Stimulated activated effector memory CD8-positive, alpha-beta T cell treated with anti-CD3 and anti-CD28 coated beads, Interleukin-12 subunit alpha, Interleukin-12 subunit beta, amount 100 ng/mL, for 72 hours (primary cell): ENCODE measurements around the gene RANBP1.
"Not testable (repeated sequence)": the region's sequence is repeated elsewhere in the genome, so short reads cannot be mapped to it uniquely, and the experiment has no call there.

Experiments
- ATAC-seq: fragments of 150-1000 bp; cut with Tn5 transposase; 2 replicates; pipeline ENCODE4 v1.10.0; 2021
- DNase-seq, 2 donors: peaks; one replicate each; pipeline ENCODE4 v3.0.0; 2021 to 2022; ENCODE audit warnings: low spot score in 2 of 2
- H3K27ac Mint-ChIP-seq: one replicate; pipeline ENCODE4 v1.8.0; 2022; ENCODE audit warnings: mild to moderate bottlenecking, mixed read lengths
- H3K36me3 Mint-ChIP-seq: one replicate; pipeline ENCODE4 v1.8.0; 2022; ENCODE audit warnings: mild to moderate bottlenecking, mixed read lengths
- H3K4me1 Mint-ChIP-seq: one replicate; pipeline ENCODE4 v1.8.0; 2022; ENCODE audit warnings: mixed read lengths
- H3K4me3 Mint-ChIP-seq: one replicate; pipeline ENCODE4 v1.8.0; 2022; ENCODE audit warnings: mild to moderate bottlenecking, mixed read lengths
- H3K9me3 Mint-ChIP-seq: one replicate; pipeline ENCODE4 v1.8.0; 2022; ENCODE audit warnings: mixed read lengths

The RANBP1 gene

GRCh38 chr22:20115691-20116375 lies at the start of gene RANBP1:
Gene RANBP1, plus strand, starts transcription at chr22:20116104. Its CDS starts 81 bp downstream, at chr22:20116185.
- Mint-ChIP-seq H3K9me3 (no peaks in the 10 kb centered on the region), H3K4me3 (peak within 1 kb of the TSS; percentile 87), H3K4me1 (peaks cover 65% of the 10 kb centered on the region), H3K27ac (peak within 1 kb of the TSS; percentile 97), H3K36me3 (peaks cover 100% of the 10 kb centered on the region)
- DNase-seq (no peak), ATAC-seq (no peak)

DNA sequence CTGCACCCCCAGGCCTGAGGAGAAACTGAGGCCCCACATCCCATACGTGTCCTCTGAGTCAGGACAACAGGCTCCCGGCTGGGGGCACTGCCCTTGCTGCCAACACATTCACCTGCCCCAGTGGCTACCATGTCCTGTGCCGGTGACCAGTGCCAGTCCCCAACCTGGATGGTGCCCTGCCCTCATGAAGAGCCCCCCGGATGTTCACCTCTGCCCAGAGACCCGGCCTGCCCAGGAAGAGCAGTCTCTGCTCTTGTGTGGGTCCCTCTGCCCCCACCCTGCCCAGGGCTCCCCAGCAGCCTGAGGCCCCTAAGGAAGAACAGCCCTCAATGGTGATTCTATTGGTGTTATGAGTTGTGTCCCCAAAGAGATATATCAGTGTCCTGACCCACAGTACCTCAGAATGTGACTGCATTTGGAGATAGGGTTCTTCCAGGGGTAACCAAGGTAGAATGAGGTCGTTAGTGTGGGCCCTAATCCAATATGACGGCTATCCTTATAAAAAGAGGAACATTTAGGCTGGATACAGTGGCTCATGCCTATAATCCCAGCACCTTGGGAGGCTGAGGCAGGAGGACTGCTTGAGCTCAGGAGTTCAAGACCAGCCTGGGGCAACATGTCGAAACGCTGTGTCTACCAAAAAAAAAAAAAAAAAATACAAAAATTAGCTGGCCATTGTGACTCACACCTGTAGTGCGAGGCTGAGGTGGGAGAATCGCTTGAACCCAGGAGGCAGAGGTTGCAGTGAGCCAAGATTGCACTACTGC lies 49.1 kb upstream of the RANBP1 start:
- peaks cover 8% of the 10 kb centered on the region for H3K36me3 Mint-ChIP-seq
- H3K27ac Mint-ChIP-seq = no peak overlapping the region
- no peaks in the 10 kb centered on the region for H3K9me3 Mint-ChIP-seq
- no peaks in the 10 kb centered on the region for H3K4me1 Mint-ChIP-seq
- no peak overlapping the region for H3K4me3 Mint-ChIP-seq
- DNase-seq = no peak
- no peak for ATAC-seq

DNA sequence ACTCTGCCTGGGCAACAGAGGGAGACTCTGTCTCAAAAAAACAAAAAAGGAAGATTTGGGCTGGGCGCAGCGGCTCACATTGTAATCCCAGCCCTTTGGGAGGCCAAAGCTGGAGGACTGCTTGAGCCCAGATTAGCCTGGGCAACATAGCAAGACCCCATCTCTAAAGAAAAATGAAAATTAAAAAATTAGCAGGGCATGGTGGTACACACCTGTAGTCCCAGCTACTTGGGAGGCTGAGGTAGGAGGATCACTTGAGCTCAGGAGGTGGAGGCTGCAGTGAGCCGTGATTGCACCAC lies 48.6 kb upstream of the RANBP1 start:
- DNase-seq, ATAC-seq, H3K4me1 Mint-ChIP-seq, H3K4me3 Mint-ChIP-seq, H3K36me3 Mint-ChIP-seq, H3K9me3 Mint-ChIP-seq, H3K27ac Mint-ChIP-seq: not testable (repeated sequence)

GRCh38 chr22:20068640-20069039 lies 47.3 kb upstream of the RANBP1 start:
- Mint-ChIP-seq H3K9me3 (no peaks in the 10 kb centered on the region), H3K36me3 (no peaks in the 10 kb centered on the region), H3K27ac (no peak overlapping the region), H3K4me1 (no peaks in the 10 kb centered on the region), H3K4me3 (no peak overlapping the region)
- ATAC-seq (no peak), DNase-seq (no peak)

- Mint-ChIP-seq H3K4me3 (no peak overlapping the region), H3K9me3 (no peaks in the 10 kb centered on the region), H3K27ac (no peak overlapping the region), H3K36me3 (no peaks in the 10 kb centered on the region), H3K4me1 (no peaks in the 10 kb centered on the region)
- DNase-seq = no peak
- ATAC-seq = no peak
These were observed 46.4 kb upstream of the RANBP1 start for GRCh38 chr22:20069331-20070042.

- Mint-ChIP-seq H3K4me1 (no peaks in the 10 kb centered on the region), H3K27ac (no peak overlapping the region), H3K36me3 (no peaks in the 10 kb centered on the region), H3K4me3 (no peak overlapping the region), H3K9me3 (no peaks in the 10 kb centered on the region)
- no peak for DNase-seq
- no peak for ATAC-seq
These were observed 44.4 kb upstream of the RANBP1 start for GRCh38 chr22:20071524-20071972.

- no peak for DNase-seq
- no peaks in the 10 kb centered on the region for H3K9me3 Mint-ChIP-seq
- no peak overlapping the region for H3K27ac Mint-ChIP-seq
- H3K4me1 Mint-ChIP-seq = peaks cover 11% of the 10 kb centered on the region
- peaks cover 10% of the 10 kb centered on the region for H3K36me3 Mint-ChIP-seq
- H3K4me3 Mint-ChIP-seq = no peak overlapping the region
- ATAC-seq = no peak
These were observed 39.2 kb upstream of the RANBP1 start for GRCh38 chr22:20076627-20077172.

GRCh38 chr22:20079745-20080444 lies 36.0 kb upstream of the RANBP1 start, which contains the start of gene DGCR8:
Gene DGCR8, plus strand, starts transcription at chr22:20080241. Its CDS starts 5,723 bp downstream, at chr22:20085964.
- peaks cover 11% of the 10 kb centered on the region for H3K36me3 Mint-ChIP-seq
- peak within 1 kb of the TSS; percentile 87 for H3K4me3 Mint-ChIP-seq
- DNase-seq = peak; percentile 68 to 88
- ATAC-seq = peak; percentile 92
- peak within 1 kb of the TSS; percentile 72 for H3K27ac Mint-ChIP-seq
- H3K4me1 Mint-ChIP-seq = peaks cover 43% of the 10 kb centered on the region
- H3K9me3 Mint-ChIP-seq = no peaks in the 10 kb centered on the region

DNA sequence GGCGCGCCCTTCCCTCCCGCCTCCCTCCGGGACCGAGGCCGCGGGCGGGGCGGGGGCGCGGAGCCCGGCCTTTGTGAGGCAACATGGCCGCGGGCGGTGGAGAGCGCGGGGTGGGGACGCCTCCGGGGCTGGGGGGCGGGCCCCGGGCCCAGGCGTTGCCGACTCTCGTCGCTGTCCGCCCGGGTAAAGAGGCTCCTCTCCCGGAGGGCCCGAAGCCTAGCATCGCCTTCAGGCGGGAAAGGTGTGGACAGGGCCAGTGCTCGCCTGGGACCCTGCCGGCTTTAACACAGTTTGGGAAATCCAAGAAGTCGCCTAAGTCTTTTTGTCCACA lies 35.5 kb upstream of the RANBP1 start:
- H3K9me3 Mint-ChIP-seq = no peaks in the 10 kb centered on the region
- H3K36me3 Mint-ChIP-seq = peaks cover 16% of the 10 kb centered on the region
- H3K27ac Mint-ChIP-seq = peak overlapping the region; percentile 72
- H3K4me1 Mint-ChIP-seq = peaks cover 48% of the 10 kb centered on the region
- ATAC-seq = peak; percentile 82
- peak overlapping the region; percentile 87 for H3K4me3 Mint-ChIP-seq
- peak; percentile 53 to 81 for DNase-seq

DNA sequence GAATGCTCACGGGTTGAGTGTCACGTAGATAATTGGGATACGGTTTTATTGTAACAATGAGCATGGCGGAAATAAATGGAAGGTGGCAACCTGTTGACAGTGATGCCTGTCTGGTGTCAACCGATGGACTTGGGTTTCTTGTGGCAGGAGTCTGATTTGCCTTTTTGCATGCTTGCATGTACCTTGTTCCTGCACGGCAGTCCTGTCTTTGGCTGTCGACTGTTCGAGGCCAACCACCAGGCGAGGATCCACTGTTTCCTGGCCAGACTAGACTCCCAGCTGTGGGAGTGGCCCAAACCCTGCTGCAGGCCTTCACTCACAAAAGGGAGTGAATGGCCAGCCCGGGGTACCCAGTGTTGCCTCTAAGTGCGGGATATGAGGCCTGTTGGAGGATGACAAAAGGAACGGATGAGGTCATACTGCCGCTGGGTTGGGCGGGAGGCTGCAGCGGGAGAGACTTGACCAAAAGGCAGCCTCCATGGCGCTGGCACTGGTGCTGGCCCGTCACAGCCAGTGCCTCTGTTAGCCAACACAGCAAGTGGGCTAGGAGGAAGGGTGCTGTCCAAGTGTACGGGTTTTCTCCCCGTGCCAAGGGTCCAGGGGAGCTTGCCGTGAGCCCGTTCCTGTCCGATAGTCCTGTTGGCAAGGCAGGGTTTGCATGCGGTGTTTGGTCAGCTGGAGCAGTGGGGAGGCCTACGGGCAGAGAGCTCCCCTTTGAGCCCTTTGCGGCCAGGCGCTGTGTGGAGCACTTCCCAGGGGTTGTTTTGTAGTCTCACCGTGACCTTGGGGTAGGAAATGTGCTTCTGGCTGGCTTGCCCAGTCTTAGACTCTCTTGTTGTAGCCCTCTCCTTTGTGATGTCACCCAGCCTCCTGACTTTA lies 34.9 kb upstream of the RANBP1 start:
- Mint-ChIP-seq H3K27ac (peak overlapping the region; percentile 72), H3K4me3 (peak overlapping the region; percentile 87), H3K9me3 (no peaks in the 10 kb centered on the region), H3K36me3 (peaks cover 22% of the 10 kb centered on the region), H3K4me1 (peaks cover 54% of the 10 kb centered on the region)
- ATAC-seq (peak; percentile 17), DNase-seq (peak in 1 of 2 donors; percentile 61)

- H3K4me1 Mint-ChIP-seq = peaks cover 76% of the 10 kb centered on the region
- peak overlapping the region; percentile 87 for H3K4me3 Mint-ChIP-seq
- H3K9me3 Mint-ChIP-seq = no peaks in the 10 kb centered on the region
- DNase-seq (no peak), ATAC-seq (no peak)
- H3K36me3 Mint-ChIP-seq = peaks cover 45% of the 10 kb centered on the region
- peak overlapping the region; percentile 72 for H3K27ac Mint-ChIP-seq
These were observed 32.6 kb upstream of the RANBP1 start for GRCh38 chr22:20083157-20083890.

DNA sequence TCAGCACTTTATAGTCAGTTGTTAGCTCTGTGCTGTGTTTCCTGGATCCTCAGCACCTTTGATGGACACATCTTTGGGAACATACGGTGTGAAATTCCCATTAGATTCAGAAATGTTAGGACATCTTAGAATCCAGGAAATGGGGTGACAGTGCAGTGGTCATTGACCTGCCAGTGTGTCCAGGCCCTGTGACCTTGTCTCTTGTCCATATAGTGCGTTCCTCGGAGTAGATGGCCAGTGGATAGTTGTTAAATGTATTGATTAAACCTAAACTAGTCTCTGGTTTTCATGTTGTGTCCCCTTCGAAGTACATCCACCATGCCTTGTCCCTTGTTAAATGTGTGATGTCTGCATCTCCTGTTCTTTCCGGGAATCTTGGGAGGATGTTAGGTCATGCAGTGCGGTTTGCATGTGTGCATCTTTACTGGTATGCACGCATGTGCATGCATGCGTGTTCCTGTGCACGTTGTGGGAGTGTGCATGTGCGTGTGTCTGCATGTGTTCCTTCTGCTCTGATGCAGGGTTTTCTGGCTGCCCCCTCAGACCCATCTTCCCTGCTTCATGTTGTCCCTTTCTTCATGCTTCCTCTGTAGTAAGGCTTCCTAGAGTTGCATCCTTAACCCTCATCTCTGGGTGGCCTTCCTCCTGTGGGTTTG lies 31.9 kb upstream of the RANBP1 start:
- ATAC-seq (no peak), DNase-seq (no peak)
- peak overlapping the region; percentile 87 for H3K4me3 Mint-ChIP-seq
- peak overlapping the region; percentile 72 for H3K27ac Mint-ChIP-seq
- peaks cover 52% of the 10 kb centered on the region for H3K36me3 Mint-ChIP-seq
- no peaks in the 10 kb centered on the region for H3K9me3 Mint-ChIP-seq
- peaks cover 76% of the 10 kb centered on the region for H3K4me1 Mint-ChIP-seq
